ENCODE measurements around the gene VASP.

GRCh38 chr19:45464274-45464673 lies 43.0 kb upstream of the VASP start:
- no peak for TF ChIP-seq NFYB (CRISPR knock-in tag; conservative IDR thresholded peaks at IDR 0.05; ENCODE audit: low read depth)
- no peak for TF ChIP-seq E2F4 (CRISPR knock-in tag; IDR thresholded peaks at IDR 0.05; ENCODE audit: borderline replicate concordance, low read depth)
- TF ChIP-seq ETV6 (CRISPR knock-in tag; IDR thresholded peaks at IDR 0.05): no peak
- no peak for TF ChIP-seq SP1 (CRISPR knock-in tag; conservative IDR thresholded peaks at IDR 0.05)
- TF ChIP-seq NFE2L1 (CRISPR knock-in tag; IDR thresholded peaks at IDR 0.05): no peak
- TF ChIP-seq MXD4 (CRISPR knock-in tag; IDR thresholded peaks at IDR 0.05; ENCODE audit: borderline replicate concordance): no peak
- TF ChIP-seq CTCF (IDR thresholded peaks at IDR 0.05): no peak
- TF ChIP-seq NR1H2 (CRISPR knock-in tag; IDR thresholded peaks at IDR 0.05): no peak
- TF ChIP-seq FOXP4 (CRISPR knock-in tag; IDR thresholded peaks at IDR 0.05): no peak
- no peak for TF ChIP-seq MAX (CRISPR knock-in tag; IDR thresholded peaks at IDR 0.05)
- TF ChIP-seq ATF2 (CRISPR knock-in tag; IDR thresholded peaks at IDR 0.05; ENCODE audit: borderline replicate concordance, low read depth): no peak

Measured in WTC11 (cell line).